Tibial nerve (tissue), 4 donors: ENCODE results near the gene TMEM61. TPM values are rescaled to one million over a fixed set of nuclear protein-coding genes. Genes with fewer than 3 reads are reported as not detected.

ENCODE experiments used
- DNase-seq, 2 donors: peaks; one replicate each; pipeline ENCODE4 v3.0.0-alpha.2; 2019; ENCODE audit warnings: low spot score in 2 of 2
- H3K27ac ChIP-seq, 4 donors: fragments of 200-600 bp; sonication (generic) in 3 of 4; one replicate each; pipeline ENCODE4 v1.5.1; 2017 to 2019; ENCODE audit warnings: mild to moderate bottlenecking in 1 of 4
- H3K27me3 ChIP-seq, 2 donors: fragments of 200-600 bp; sonication (generic) in 1 of 2; one replicate each; pipeline versions ENCODE4 v1.5.1 to v1.6.0; 2017 to 2019
- H3K36me3 ChIP-seq, 3 donors: fragments of 200-600 bp; sonication (generic); one replicate each; pipeline ENCODE4 v1.5.1; 2018 to 2019
- H3K4me1 ChIP-seq, 4 donors: fragments of 200-600 bp; sonication (generic) in 3 of 4; one replicate each; pipeline ENCODE4 v1.5.1; 2017 to 2019
- H3K4me3 ChIP-seq, 4 donors: fragments of 200-600 bp; sonication (generic) in 3 of 4; one replicate each; pipeline ENCODE4 v1.5.1; 2017 to 2019; ENCODE audit warnings: mild to moderate bottlenecking in 1 of 4, moderate library complexity in 1 of 4
- H3K9me3 ChIP-seq, 4 donors: fragments of 200-600 bp; sonication (generic) in 3 of 4; one replicate each; pipeline ENCODE4 v1.5.1; 2017 to 2019
- CTCF ChIP-seq, 5 experiments: fragments of 200-600 bp in 3 of 5; fragments of 450-650 bp in 2 of 5; sonication (generic) in 3 of 5; IDR thresholded peaks; one replicate each; pipeline ENCODE4 v1.5.1; 2016 to 2019; ENCODE audit warnings: antibody characterized with exemption in 5 of 5, mild to moderate bottlenecking in 3 of 5, moderate library complexity in 2 of 5
- EP300 ChIP-seq, 2 donors: sonication (generic); formaldehyde crosslinking; IDR thresholded peaks; one replicate each; pipeline ENCODE4 v1.6.1; 2017; ENCODE audit warnings: antibody characterized with exemption in 2 of 2, mild to moderate bottlenecking in 1 of 2
- POLR2A ChIP-seq, 2 donors: fragments of 450-650 bp; IDR thresholded peaks; one replicate each; pipeline ENCODE4 v1.6.1; 2017; ENCODE audit warnings: antibody characterized with exemption in 2 of 2, mild to moderate bottlenecking in 2 of 2, moderate library complexity in 2 of 2
- WGBS, 2 donors: methylation state at CpG; one replicate each; pipeline ENCODE4 v1.1.5; 2018; 5-methylcytosine and 5-hydroxymethylcytosine counted together
- total RNA-seq, 4 donors: library from RNA; depleted of rRNA; stranded (reverse); fragments of >200 nt; gene quantifications; one replicate each; pipeline ENCODE4 v1.1.0, GENCODE V29; 2016

The TMEM61 gene
- total RNA-seq, 4 donors from 2014 or later, result 0.84 TPM; not detected in 3

- H3K36me3 ChIP-seq, result no peaks in the 10 kb centered on the region
- no peak for DNase-seq
- WGBS, 2 donors, result 10 to 18% methylated on average over 34 to 45 of the region's 46 CpGs
- H3K27me3 ChIP-seq, result peaks cover 0 to 59% of the 10 kb centered on the region in 2 donors
- no peak for TF ChIP-seq EP300 (IDR thresholded peaks at IDR 0.05)
- TF ChIP-seq CTCF (IDR thresholded peaks at IDR 0.05), result no peak
- no peak for TF ChIP-seq POLR2A (IDR thresholded peaks at IDR 0.05)
- no peak overlapping the region for H3K27ac ChIP-seq
- no peak overlapping the region for H3K4me3 ChIP-seq
- H3K9me3 ChIP-seq, result no peaks in the 10 kb centered on the region
- peaks cover 0 to 11% (median 7%) of the 10 kb centered on the region in 4 donors for H3K4me1 ChIP-seq
Observed at GRCh38 chr1:54996869-54997710, 16.7 kb downstream of the TMEM61 start.

- DNase-seq, result no peak
- TF ChIP-seq EP300 (IDR thresholded peaks at IDR 0.05) (no peak), CTCF (IDR thresholded peaks at IDR 0.05) (no peak), POLR2A (IDR thresholded peaks at IDR 0.05) (no peak)
- Histone ChIP-seq H3K4me1 (peaks cover 0 to 11% (median 7%) of the 10 kb centered on the region in 4 donors), H3K27me3 (peaks cover 0 to 59% of the 10 kb centered on the region in 2 donors), H3K9me3 (no peaks in the 10 kb centered on the region), H3K36me3 (no peaks in the 10 kb centered on the region), H3K27ac (no peak overlapping the region), H3K4me3 (no peak overlapping the region)
- 55 to 72% methylated on average over 6 of the region's 6 CpGs for WGBS, 2 donors
Observed at GRCh38 chr1:54997711-54997986, 17.2 kb downstream of the TMEM61 start.

- Histone ChIP-seq H3K36me3 (no peaks in the 10 kb centered on the region), H3K4me1 (peaks cover 0 to 11% (median 7%) of the 10 kb centered on the region in 4 donors), H3K9me3 (no peaks in the 10 kb centered on the region), H3K4me3 (no peak overlapping the region), H3K27ac (no peak overlapping the region), H3K27me3 (peaks cover 0 to 59% of the 10 kb centered on the region in 2 donors)
- 75 to 91% methylated on average over 1 to 6 of the region's 6 CpGs for WGBS, 2 donors
- TF ChIP-seq CTCF (IDR thresholded peaks at IDR 0.05), result no peak
- no peak for TF ChIP-seq EP300 (IDR thresholded peaks at IDR 0.05)
- TF ChIP-seq POLR2A (IDR thresholded peaks at IDR 0.05), result no peak
- no peak for DNase-seq
Observed at GRCh38 chr1:54998100-54998499, 17.7 kb downstream of the TMEM61 start.

GRCh38 chr1:54998677-54999076 lies 18.2 kb downstream of the TMEM61 start, which contains the start of gene BSND:
BSND (plus strand) TSS chr1:54998933; CDS start chr1:54999187, 254 bp downstream.
- no peaks in the 10 kb centered on the region for H3K36me3 ChIP-seq
- no peaks in the 10 kb centered on the region for H3K9me3 ChIP-seq
- DNase-seq, result no peak
- WGBS, 2 donors, result 46 to 64% methylated on average over 7 of the region's 7 CpGs
- H3K4me3 ChIP-seq, result no peak within 1 kb of the TSS
- H3K27me3 ChIP-seq, result peaks cover 0 to 59% of the 10 kb centered on the region in 2 donors
- no peak for TF ChIP-seq CTCF (IDR thresholded peaks at IDR 0.05)
- TF ChIP-seq EP300 (IDR thresholded peaks at IDR 0.05), result no peak
- TF ChIP-seq POLR2A (IDR thresholded peaks at IDR 0.05), result no peak
- no peak within 1 kb of the TSS for H3K27ac ChIP-seq
- peaks cover 0 to 11% (median 7%) of the 10 kb centered on the region in 4 donors for H3K4me1 ChIP-seq
